ENCODE results near the gene RBM17. TPM values are rescaled to one million over a fixed set of nuclear protein-coding genes. Genes with fewer than 3 reads are reported as not detected.
A peak's percentile ranks its signal among the peaks of the same experiment; 100 is the strongest.

The RBM17 gene
- total and polyA plus RNA-seq, 4 donors, result 16.5 to 44.8 (median 34.1) TPM

- TF ChIP-seq REST (IDR thresholded peaks at IDR 0.05) (no peak), NR2F2 (IDR thresholded peaks at IDR 0.05) (no peak), RXRA (IDR thresholded peaks at IDR 0.05) (peak in 1 of 2 donors; percentile 14), RAD21 (IDR thresholded peaks at IDR 0.05) (peak in 1 of 2 donors; percentile 4), HNF4G (IDR thresholded peaks at IDR 0.05) (no peak)
These were observed 26.0 kb downstream of the RBM17 start (continued) for GRCh38 chr10:6114805-6115341.

GRCh38 chr10:6115411-6115810 is 26.6 kb downstream of the RBM17 start:
- H3K36me3 ChIP-seq (ENCODE audit: control insufficient read depth in 4 of 4, insufficient read depth in 3 of 4, low read depth in 1 of 4, low read length in 3 of 4), result peaks cover 5 to 55% (median 48%) of the 10 kb centered on the region in 4 donors
- no peaks in the 10 kb centered on the region for H3K27me3 ChIP-seq (ENCODE audit: control insufficient read depth in 4 of 4, insufficient read depth in 4 of 4, low read length in 3 of 4)
- no peaks in the 10 kb centered on the region for H3K9me3 ChIP-seq (ENCODE audit: control insufficient read depth in 4 of 4, low read length in 3 of 4)
- no peak overlapping the region for H3K4me3 ChIP-seq (ENCODE audit: low read depth in 1 of 3, low read length in 3 of 3)
- H3K9ac ChIP-seq (ENCODE audit: low read depth in 1 of 2, low read length in 2 of 2), result no peak overlapping the region
- no peak for TF ChIP-seq CTCF (IDR thresholded peaks at IDR 0.05; ENCODE audit: low read depth, low read length, missing input control)
- TF ChIP-seq NR2F2 (IDR thresholded peaks at IDR 0.05), result no peak
- TF ChIP-seq SP1 (IDR thresholded peaks at IDR 0.05), result no peak
- no peak for TF ChIP-seq YY1 (IDR thresholded peaks at IDR 0.05)
- no peak for TF ChIP-seq JUND (IDR thresholded peaks at IDR 0.05)
- TF ChIP-seq ZBTB33 (IDR thresholded peaks at IDR 0.05), result no peak
- no peak for TF ChIP-seq TAF1 (conservative IDR thresholded peaks at IDR 0.05)
- no peak for TF ChIP-seq MAX (IDR thresholded peaks at IDR 0.05)
- H3K27ac ChIP-seq (ENCODE audit: low read depth in 1 of 2, low read length in 2 of 2), result peak overlapping the region in 1 of 2 donors; percentile 53
- DNase-seq (ENCODE audit: low spot score), result no peak
- H3K4me1 ChIP-seq (ENCODE audit: control insufficient read depth in 4 of 4, insufficient read depth in 4 of 4, low read length in 3 of 4), result peaks cover 0 to 5% (median 3%) of the 10 kb centered on the region in 4 donors
- 86% methylated on average over 4 of the region's 4 CpGs for WGBS

DNA sequence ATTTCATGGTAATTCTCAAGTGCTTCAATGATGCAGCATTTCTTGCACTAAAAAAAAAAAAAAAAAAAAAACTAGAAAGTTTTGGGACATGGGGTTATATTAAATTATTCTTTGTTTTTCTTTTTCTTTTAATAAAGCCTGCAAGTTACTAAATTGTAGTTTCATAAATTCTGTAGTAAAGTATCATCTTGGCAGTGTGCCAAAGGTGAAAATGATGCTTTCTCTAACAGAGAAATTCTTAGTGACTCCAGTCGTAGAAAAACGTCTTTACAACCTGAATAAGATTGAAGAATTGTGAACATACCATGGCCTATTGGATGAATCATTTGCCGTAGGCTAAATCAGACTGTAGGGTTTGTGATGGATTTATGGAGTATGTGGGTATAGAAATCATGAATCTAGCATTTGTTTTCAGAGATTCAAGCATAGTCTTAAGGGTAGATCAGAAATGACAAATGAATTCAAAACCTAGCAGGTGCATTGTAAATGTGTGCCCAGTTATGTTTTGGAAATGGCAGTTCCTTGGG is 27.1 kb downstream of the RBM17 start:
- Histone ChIP-seq H3K4me1 (ENCODE audit: control insufficient read depth in 4 of 4, insufficient read depth in 4 of 4, low read length in 3 of 4) (peaks cover 0 to 5% (median 3%) of the 10 kb centered on the region in 4 donors), H3K27ac (ENCODE audit: low read depth in 1 of 2, low read length in 2 of 2) (no peak overlapping the region), H3K9ac (ENCODE audit: low read depth in 1 of 2, low read length in 2 of 2) (no peak overlapping the region), H3K4me3 (ENCODE audit: low read depth in 1 of 3, low read length in 3 of 3) (no peak overlapping the region), H3K9me3 (ENCODE audit: control insufficient read depth in 4 of 4, low read length in 3 of 4) (no peaks in the 10 kb centered on the region), H3K27me3 (ENCODE audit: control insufficient read depth in 4 of 4, insufficient read depth in 4 of 4, low read length in 3 of 4) (no peaks in the 10 kb centered on the region), H3K36me3 (ENCODE audit: control insufficient read depth in 4 of 4, insufficient read depth in 3 of 4, low read depth in 1 of 4, low read length in 3 of 4) (peaks cover 4 to 50% (median 43%) of the 10 kb centered on the region in 4 donors)
- WGBS, result 89% methylated on average over 3 of the region's 3 CpGs
- no peak for DNase-seq (ENCODE audit: low spot score)
- TF ChIP-seq ZBTB33 (IDR thresholded peaks at IDR 0.05) (no peak), GABPA (IDR thresholded peaks at IDR 0.05 in 1 of 2, conservative IDR thresholded peaks at IDR 0.05 in 1 of 2) (no peak), JUND (IDR thresholded peaks at IDR 0.05) (no peak), HNF4A (conservative IDR thresholded peaks at IDR 0.05) (no peak), RAD21 (IDR thresholded peaks at IDR 0.05) (no peak), NR2F2 (IDR thresholded peaks at IDR 0.05) (no peak), SP1 (IDR thresholded peaks at IDR 0.05) (no peak), EGR1 (IDR thresholded peaks at IDR 0.05; ENCODE audit: low read depth in 2 of 2) (no peak), FOXA1 (IDR thresholded peaks at IDR 0.05) (no peak), CTCF (IDR thresholded peaks at IDR 0.05; ENCODE audit: low read depth, low read length, missing input control) (no peak), RXRA (IDR thresholded peaks at IDR 0.05) (no peak)
